ENCODE data around the gene TLR8.

Gene TLR8

GRCh38 chrX:12970691-12971202, 64.3 kb downstream of the TLR8 start:
- no peak for TF ChIP-seq FOXP2 (optimal IDR thresholded peaks at IDR 0.05; ENCODE audit: borderline replicate concordance, extremely low read depth, extremely low read length, insufficient read depth)
- TF ChIP-seq SIN3A (IDR thresholded peaks at IDR 0.05; ENCODE audit: borderline replicate concordance, insufficient read depth, low read length) = 0 out of 2 replicates have a peak, but pooled peaks have one; percentile 52

- TF ChIP-seq FOXP2 (optimal IDR thresholded peaks at IDR 0.05; ENCODE audit: borderline replicate concordance, extremely low read depth, extremely low read length, insufficient read depth) = no peak
- TF ChIP-seq SIN3A (IDR thresholded peaks at IDR 0.05; ENCODE audit: borderline replicate concordance, insufficient read depth, low read length) = no peak
Measured at GRCh38 chrX:12971282-12972003, 65.0 kb downstream of the TLR8 start.

GRCh38 chrX:12972243-12972642, 65.8 kb downstream of the TLR8 start:
- TF ChIP-seq TAF1 (IDR thresholded peaks at IDR 0.05; ENCODE audit: borderline replicate concordance, insufficient read depth, low read length) = no peak
- no peak for TF ChIP-seq POLR2AphosphoS5 (IDR thresholded peaks at IDR 0.05; ENCODE audit: low read depth, low read length)
- no peak for TF ChIP-seq SIN3A (IDR thresholded peaks at IDR 0.05; ENCODE audit: borderline replicate concordance, insufficient read depth, low read length)
- no peak for TF ChIP-seq REST (IDR thresholded peaks at IDR 0.05; ENCODE audit: insufficient read depth in 1 of 2, low read depth in 2 of 2, low read length in 2 of 2)
- TF ChIP-seq FOXP2 (optimal IDR thresholded peaks at IDR 0.05; ENCODE audit: borderline replicate concordance, extremely low read depth, extremely low read length, insufficient read depth) = no peak
